Measurements from ENCODE around the gene EHD1. TPM values are rescaled to one million over a fixed set of nuclear protein-coding genes. Genes with fewer than 3 reads are reported as not detected.

Gene EHD1
- total RNA-seq, 1 donor from 2014 or later, result 57.2 TPM

- no peak overlapping the region for H3K4me3 Mint-ChIP-seq (ENCODE audit: low read depth)
- no peaks in the 10 kb centered on the region for H3K9me3 Mint-ChIP-seq (ENCODE audit: low read depth)
- H3K27me3 Mint-ChIP-seq, result no peaks in the 10 kb centered on the region
- H3K36me3 Mint-ChIP-seq (ENCODE audit: insufficient read depth), result peaks cover 10% of the 10 kb centered on the region
- no peak overlapping the region for H3K27ac Mint-ChIP-seq
- H3K4me1 Mint-ChIP-seq (ENCODE audit: low read depth), result no peaks in the 10 kb centered on the region
- no peak for DNase-seq (ENCODE audit: low spot score, unreplicated experiment)
- no peak for TF ChIP-seq CTCF (IDR thresholded peaks at IDR 0.05; ENCODE audit: unreplicated experiment)
Observed at GRCh38 chr11:64831411-64831891, 47.0 kb downstream of the EHD1 start.

- TF ChIP-seq CTCF (IDR thresholded peaks at IDR 0.05; ENCODE audit: unreplicated experiment), result no peak
- peaks cover 15% of the 10 kb centered on the region for H3K36me3 Mint-ChIP-seq (ENCODE audit: insufficient read depth)
- no peak overlapping the region for H3K27ac Mint-ChIP-seq
- no peaks in the 10 kb centered on the region for H3K4me1 Mint-ChIP-seq (ENCODE audit: low read depth)
- H3K4me3 Mint-ChIP-seq (ENCODE audit: low read depth), result no peak overlapping the region
- H3K9me3 Mint-ChIP-seq (ENCODE audit: low read depth), result no peaks in the 10 kb centered on the region
- H3K27me3 Mint-ChIP-seq, result no peaks in the 10 kb centered on the region
- no peak for DNase-seq (ENCODE audit: low spot score, unreplicated experiment)
Observed at GRCh38 chr11:64829536-64830251, 48.7 kb downstream of the EHD1 start.

GRCh38 chr11:64827451-64827839 is 51.0 kb downstream of the EHD1 start:
- Mint-ChIP-seq H3K36me3 (ENCODE audit: insufficient read depth) (peaks cover 19% of the 10 kb centered on the region), H3K9me3 (ENCODE audit: low read depth) (no peaks in the 10 kb centered on the region), H3K27ac (no peak overlapping the region), H3K4me1 (ENCODE audit: low read depth) (no peaks in the 10 kb centered on the region), H3K27me3 (no peaks in the 10 kb centered on the region), H3K4me3 (ENCODE audit: low read depth) (no peak overlapping the region)
- no peak for DNase-seq (ENCODE audit: low spot score, unreplicated experiment)
- no peak for TF ChIP-seq CTCF (IDR thresholded peaks at IDR 0.05; ENCODE audit: unreplicated experiment)

- DNase-seq (ENCODE audit: low spot score, unreplicated experiment), result no peak
- H3K27me3 Mint-ChIP-seq, result no peaks in the 10 kb centered on the region
- H3K27ac Mint-ChIP-seq, result no peak overlapping the region
- no peak overlapping the region for H3K4me3 Mint-ChIP-seq (ENCODE audit: low read depth)
- no peaks in the 10 kb centered on the region for H3K4me1 Mint-ChIP-seq (ENCODE audit: low read depth)
- TF ChIP-seq CTCF (IDR thresholded peaks at IDR 0.05; ENCODE audit: unreplicated experiment), result no peak
- H3K9me3 Mint-ChIP-seq (ENCODE audit: low read depth), result no peaks in the 10 kb centered on the region
- H3K36me3 Mint-ChIP-seq (ENCODE audit: insufficient read depth), result peaks cover 17% of the 10 kb centered on the region
Observed at GRCh38 chr11:64826578-64827450, 51.6 kb downstream of the EHD1 start.

GRCh38 chr11:64826062-64826461 is 52.4 kb downstream of the EHD1 start:
- Mint-ChIP-seq H3K36me3 (ENCODE audit: insufficient read depth) (peaks cover 16% of the 10 kb centered on the region), H3K27me3 (no peaks in the 10 kb centered on the region), H3K9me3 (ENCODE audit: low read depth) (no peaks in the 10 kb centered on the region), H3K4me3 (ENCODE audit: low read depth) (no peak overlapping the region), H3K27ac (no peak overlapping the region), H3K4me1 (ENCODE audit: low read depth) (no peaks in the 10 kb centered on the region)
- no peak for TF ChIP-seq CTCF (IDR thresholded peaks at IDR 0.05; ENCODE audit: unreplicated experiment)
- no peak for DNase-seq (ENCODE audit: low spot score, unreplicated experiment)
